ENCODE data around the gene TBC1D22A. TPM values are rescaled to one million over a fixed set of nuclear protein-coding genes. Genes with fewer than 3 reads are reported as not detected.

Gene TBC1D22A
- total and polyA plus RNA-seq, 2 experiments from 2014 or later: 9.6 to 13.3 TPM

GRCh38 chr22:46934172-46934745 is 171.8 kb downstream of the TBC1D22A start (continued):
- TF ChIP-seq ZNF462 (CRISPR knock-in tag; IDR thresholded peaks at IDR 0.05): no peak
- TF ChIP-seq STAT1 (IDR thresholded peaks at IDR 0.05; ENCODE audit: unreplicated experiment): no peak
- no peak for TF ChIP-seq EZH2phosphoT487 (IDR thresholded peaks at IDR 0.05; ENCODE audit: unreplicated experiment)
- no peak for TF ChIP-seq EZH2 (IDR thresholded peaks at IDR 0.05; ENCODE audit: low read depth, unreplicated experiment)
- TF ChIP-seq ZNF331 (CRISPR knock-in tag; IDR thresholded peaks at IDR 0.05; ENCODE audit: low read depth): no peak

GRCh38 chr22:46934746-46935491 is 172.5 kb downstream of the TBC1D22A start:
- Mint-ChIP-seq H3K36me3 (ENCODE audit: low read depth) (no peaks in the 10 kb centered on the region), H3K9me3 (no peaks in the 10 kb centered on the region), H3K4me3 (no peak overlapping the region), H3K4me1 (peaks cover 23% of the 10 kb centered on the region), H3K27ac (peak overlapping the region; percentile 44), H3K27me3 (ENCODE audit: insufficient read depth, low read depth, poor library complexity) (peaks cover 7% of the 10 kb centered on the region)
- H3K27ac ChIP-seq (ENCODE audit: low read depth): peak overlapping the region; percentile 63; the same call in 1 of the 2 replicates
- no peak for ATAC-seq
- H3K27me3 ChIP-seq (ENCODE audit: insufficient read depth): no peaks in the 10 kb centered on the region
- TF ChIP-seq JUNB (IDR thresholded peaks at IDR 0.05; ENCODE audit: unreplicated experiment): no peak
- no peak for TF ChIP-seq NANOG (IDR thresholded peaks at IDR 0.05; ENCODE audit: borderline replicate concordance)
- no peak for TF ChIP-seq POLR2AphosphoS5 (IDR thresholded peaks at IDR 0.05; ENCODE audit: low read depth)
- TF ChIP-seq ZNF331 (CRISPR knock-in tag; IDR thresholded peaks at IDR 0.05; ENCODE audit: low read depth): no peak
- H2AFZ ChIP-seq: no peak overlapping the region
- H3K36me3 ChIP-seq (ENCODE audit: insufficient read depth): no peaks in the 10 kb centered on the region
- H3K4me2 ChIP-seq: no peak overlapping the region
- H3K9me2 ChIP-seq (ENCODE audit: insufficient read depth): no peaks in the 10 kb centered on the region
- H3K4me1 ChIP-seq (ENCODE audit: insufficient read depth): no peaks in the 10 kb centered on the region
- no peaks in the 10 kb centered on the region; the same call in 1 of the 2 replicates for H3K79me2 ChIP-seq (replicated peaks; ENCODE audit: insufficient read depth)
- DNase-seq (ENCODE audit: low spot score): no peak
- H4K20me1 ChIP-seq (replicated peaks; ENCODE audit: insufficient read depth): no peaks in the 10 kb centered on the region; the same call in none of the 2 replicates
- no peak overlapping the region for H3K4me3 ChIP-seq
- H3F3A ChIP-seq (replicated peaks; ENCODE audit: low read depth): no peaks in the 10 kb centered on the region
